ENCODE results near the gene TMEM132E. TPM values are rescaled to one million over a fixed set of nuclear protein-coding genes. Genes with fewer than 3 reads are reported as not detected.

The TMEM132E gene
- polyA plus RNA-seq, 4 donors: 2.2 to 4.6 (median 3.4) TPM

Other genes with a start within 250 kb of the TMEM132E start
- gene CCL13, start 223.1 kb upstream of the TMEM132E start, polyA plus RNA-seq (ENCODE audit: insufficient read length in 4 of 4): 1 to 10 TPM in 1 of 4 donors, under 1 TPM in 1, not detected in 2; 0.24 to 4.0 TPM
- not detected for gene CCL1, start 216.3 kb upstream of the TMEM132E start, polyA plus RNA-seq (ENCODE audit: insufficient read length in 4 of 4)

All from left renal pelvis (tissue), 4 donors.